NCI-H82 treated with DMSO at 0.1 percent for 48 hours (cell line): ENCODE data around the gene DTNB.

Experiments used
- DNase-seq: peaks from one replicate; lab custom pipeline; 2025; ENCODE audit not compliant: unreplicated experiment; lab: John Stamatoyannopoulos, UW

The DTNB gene

GRCh38 chr2:25592766-25593292 lies 80.5 kb downstream of the DTNB start:
- no peak for DNase-seq

- no peak for DNase-seq
These were observed 82.4 kb downstream of the DTNB start for GRCh38 chr2:25590921-25591505.

- no peak for DNase-seq
These were observed 83.6 kb downstream of the DTNB start for GRCh38 chr2:25589676-25590205.

- no peak for DNase-seq
These were observed 84.8 kb downstream of the DTNB start for GRCh38 chr2:25588576-25588975.

GRCh38 chr2:25587361-25587760 lies 86.0 kb downstream of the DTNB start:
- no peak for DNase-seq

- DNase-seq = no peak
These were observed 86.6 kb downstream of the DTNB start for GRCh38 chr2:25586726-25587144.

- no peak for DNase-seq
These were observed 88.2 kb downstream of the DTNB start for GRCh38 chr2:25585189-25585588.

- no peak for DNase-seq
These were observed 91.1 kb downstream of the DTNB start for GRCh38 chr2:25582077-25582830.

- DNase-seq = no peak
These were observed 96.8 kb downstream of the DTNB start for GRCh38 chr2:25576596-25576995.

GRCh38 chr2:25572638-25573037 lies 100.7 kb downstream of the DTNB start:
- no peak for DNase-seq

- DNase-seq = no peak
These were observed 103.1 kb downstream of the DTNB start for GRCh38 chr2:25570161-25570845.

GRCh38 chr2:25567406-25567805 lies 106.0 kb downstream of the DTNB start:
- no peak for DNase-seq

GRCh38 chr2:25566694-25567093 lies 106.7 kb downstream of the DTNB start:
- no peak for DNase-seq

GRCh38 chr2:25566094-25566493 lies 107.3 kb downstream of the DTNB start:
- DNase-seq = no peak

- no peak for DNase-seq
These were observed 112.1 kb downstream of the DTNB start for GRCh38 chr2:25561136-25561850.

GRCh38 chr2:25559148-25559547 lies 114.2 kb downstream of the DTNB start:
- no peak for DNase-seq

GRCh38 chr2:25558262-25558661 lies 115.1 kb downstream of the DTNB start:
- DNase-seq = no peak

GRCh38 chr2:25557179-25558036 lies 116.0 kb downstream of the DTNB start:
- DNase-seq = no peak

- DNase-seq = no peak
These were observed 121.1 kb downstream of the DTNB start for GRCh38 chr2:25552318-25552717.

GRCh38 chr2:25551316-25551715 lies 122.1 kb downstream of the DTNB start:
- no peak for DNase-seq
